ENCODE data around the gene ALPL.

The ALPL gene

GRCh38 chr1:21621761-21622436, 112.7 kb downstream of the ALPL start:
- no peak for DNase-seq

- no peak for DNase-seq
Observed at GRCh38 chr1:21622466-21623315, 113.5 kb downstream of the ALPL start.

- DNase-seq = no peak
Observed at GRCh38 chr1:21623410-21623961, 114.3 kb downstream of the ALPL start.

- no peak for DNase-seq
Observed at GRCh38 chr1:21624571-21625389, 115.6 kb downstream of the ALPL start.

- DNase-seq = no peak
Observed at GRCh38 chr1:21625390-21626190, 116.4 kb downstream of the ALPL start.

- no peak for DNase-seq
Observed at GRCh38 chr1:21626921-21627339, 117.7 kb downstream of the ALPL start.
